Raji (cell line): Measurements from ENCODE around the gene ADAMTS10.

Experiments
- POLR2A ChIP-seq: IDR thresholded peaks from 2 replicates; pipeline ENCODE4 v1.6.1; 2011; ENCODE audit warnings: low read depth, low read length, control low read depth; ENCODE audit not compliant: insufficient read depth

The ADAMTS10 gene

DNA sequence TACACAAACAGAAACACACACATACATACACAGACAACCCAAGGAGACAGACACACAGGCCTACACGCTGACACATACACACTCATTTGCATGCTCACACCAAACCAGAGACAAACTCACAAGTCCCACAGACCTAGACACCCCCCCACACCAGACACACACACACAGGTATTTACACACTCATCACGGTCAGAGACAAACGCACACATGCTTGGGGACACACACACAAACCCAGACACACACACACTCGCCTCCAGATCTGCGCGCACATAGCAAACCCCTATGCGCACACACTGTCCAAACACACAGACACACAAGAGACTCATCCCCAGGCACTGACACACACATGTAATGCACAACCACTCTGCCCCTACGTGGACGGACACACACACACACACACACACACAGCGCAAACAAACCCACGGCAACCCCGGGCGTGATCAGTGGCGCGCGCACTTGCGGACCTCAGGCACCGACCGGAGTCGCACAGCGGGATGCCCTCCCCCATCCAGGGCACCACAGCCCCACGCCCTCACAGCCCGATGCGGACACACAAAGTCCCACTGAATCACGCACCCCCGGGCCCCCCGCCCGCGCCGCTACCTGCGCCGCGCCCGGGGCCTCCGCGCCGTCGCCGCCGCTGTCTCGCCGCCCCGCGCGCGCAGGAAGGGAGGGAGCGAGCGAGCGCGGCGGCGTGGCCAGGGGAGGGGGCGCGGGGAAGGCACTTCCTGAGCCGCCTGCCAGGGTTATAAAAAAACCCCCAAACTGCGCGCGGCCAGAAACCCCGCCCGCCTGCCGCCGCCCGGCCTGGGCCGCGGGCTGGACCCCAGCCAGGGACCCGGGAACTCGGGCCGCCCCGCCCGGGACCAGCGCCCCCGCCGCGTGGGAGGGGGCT, at the start of gene ADAMTS10:
Gene ADAMTS10 (minus strand): TSS at position 675 of the 895 bp plus-strand sequence. CDS start 5,005 bp downstream, outside the sequence.
- no peak for TF ChIP-seq POLR2A

DNA sequence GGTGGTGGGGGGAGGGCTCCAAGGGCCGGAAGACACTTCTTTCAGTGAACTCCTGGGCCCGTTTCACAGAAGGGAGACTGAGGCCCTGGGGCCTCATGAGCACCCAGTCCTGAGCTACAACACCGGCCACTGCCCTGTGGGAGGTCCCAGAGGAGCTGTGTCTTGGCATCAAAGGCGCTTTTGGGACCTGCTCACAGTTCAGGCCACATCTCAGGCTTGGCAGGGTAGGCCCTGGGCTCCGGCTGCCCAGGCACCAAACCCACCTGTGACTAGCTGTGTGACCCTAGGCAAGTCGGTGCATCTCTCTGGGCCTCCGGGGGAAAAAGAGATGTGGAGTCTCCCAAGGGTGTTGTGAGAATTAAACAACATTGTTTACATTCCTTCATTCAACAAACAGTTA, 49.4 kb upstream of the ADAMTS10 start:
- TF ChIP-seq POLR2A, result no peak

DNA sequence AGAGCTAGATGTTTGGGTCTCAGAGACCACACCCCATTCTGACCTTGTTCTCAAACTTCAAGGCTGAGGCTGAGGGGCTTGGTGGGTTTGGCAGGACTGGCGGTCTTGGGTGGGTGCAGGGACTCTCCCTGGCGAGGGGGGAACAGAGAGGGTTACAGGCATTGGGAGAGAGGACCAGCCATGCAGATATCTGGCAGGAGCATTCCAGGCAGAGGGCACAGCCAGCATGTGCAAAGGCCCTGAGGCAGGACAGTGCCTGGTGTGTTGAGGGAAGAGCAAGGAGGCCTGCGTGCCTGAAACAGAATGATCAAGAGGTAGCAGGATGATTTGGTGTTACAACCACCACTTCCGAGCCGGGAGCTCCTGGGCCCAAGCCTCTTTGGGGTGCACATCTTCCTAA, 47.4 kb upstream of the ADAMTS10 start:
- TF ChIP-seq POLR2A, result no peak

DNA sequence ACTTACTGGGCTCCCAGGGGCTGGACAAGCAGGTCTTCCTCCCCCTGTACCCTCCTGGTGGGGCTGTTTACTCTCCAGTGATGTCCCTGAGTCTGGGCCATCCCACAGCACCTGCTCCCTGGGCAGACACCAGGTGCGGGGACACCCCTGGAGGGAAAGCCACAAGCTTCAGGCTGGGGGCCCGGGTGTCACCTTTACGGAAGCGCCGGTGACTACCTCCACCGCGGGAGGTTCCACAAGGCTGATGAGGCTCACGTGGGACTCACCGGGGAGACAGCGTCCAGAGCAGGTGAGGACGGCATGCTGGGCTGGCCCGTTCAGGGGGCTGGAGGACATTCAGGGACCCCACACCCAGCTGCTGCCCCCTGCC, 44.8 kb upstream of the ADAMTS10 start:
- TF ChIP-seq POLR2A, result no peak

DNA sequence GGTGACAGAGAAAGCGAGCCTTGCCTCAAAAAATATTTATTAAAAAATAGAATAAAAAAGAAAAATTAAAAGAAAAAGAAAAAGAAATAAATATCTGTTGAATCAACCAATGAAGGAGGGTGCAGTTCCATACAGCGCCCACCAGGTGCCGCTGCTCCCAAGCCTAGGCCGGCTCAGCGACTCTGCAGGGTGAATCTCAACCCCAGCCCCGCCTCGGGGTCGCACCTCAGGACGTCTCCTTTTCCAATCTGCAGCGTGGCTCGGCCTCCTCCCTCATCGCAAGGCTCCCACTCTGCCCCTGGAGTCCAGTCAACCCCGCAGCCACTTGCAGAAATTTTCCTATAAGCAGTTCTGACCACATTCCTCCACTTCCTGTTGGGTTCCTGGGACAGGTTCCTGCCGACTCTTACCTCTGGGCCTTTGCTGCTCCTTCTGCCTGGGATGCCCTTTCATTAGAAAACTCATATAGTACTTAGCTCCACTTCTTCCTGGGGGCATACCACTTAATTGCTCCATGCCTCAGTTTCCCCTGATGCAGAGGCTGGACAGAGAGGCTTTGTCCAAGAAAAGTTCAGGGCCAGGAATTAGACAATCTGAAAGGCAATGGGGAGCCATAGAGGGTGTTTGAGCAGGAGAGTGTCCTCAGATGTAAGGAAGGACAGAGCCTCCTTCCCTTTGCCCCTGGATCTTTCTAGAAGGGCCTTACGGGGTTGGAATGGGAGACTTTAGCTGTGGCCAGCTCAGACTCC, 44.2 kb upstream of the ADAMTS10 start:
- TF ChIP-seq POLR2A, result no peak

DNA sequence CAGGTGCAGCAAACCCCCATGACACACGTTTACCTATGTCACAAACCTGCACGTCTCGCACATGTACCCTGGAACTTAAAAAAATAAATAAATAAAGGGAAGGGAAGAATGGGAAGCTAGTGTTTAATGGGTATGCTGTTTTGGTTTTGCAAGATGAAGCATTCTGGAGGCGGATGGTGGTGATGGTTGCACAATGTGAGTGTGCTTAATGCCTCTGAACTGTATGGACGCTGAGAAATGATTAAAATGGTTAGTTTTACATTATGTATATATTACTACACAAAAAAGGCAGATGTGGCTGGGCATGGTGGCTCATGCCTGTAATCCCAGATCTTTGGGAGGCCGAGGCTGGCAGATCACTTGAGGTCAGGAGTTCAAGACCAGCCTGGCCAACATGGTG, 37.7 kb upstream of the ADAMTS10 start:
- no peak for TF ChIP-seq POLR2A

DNA sequence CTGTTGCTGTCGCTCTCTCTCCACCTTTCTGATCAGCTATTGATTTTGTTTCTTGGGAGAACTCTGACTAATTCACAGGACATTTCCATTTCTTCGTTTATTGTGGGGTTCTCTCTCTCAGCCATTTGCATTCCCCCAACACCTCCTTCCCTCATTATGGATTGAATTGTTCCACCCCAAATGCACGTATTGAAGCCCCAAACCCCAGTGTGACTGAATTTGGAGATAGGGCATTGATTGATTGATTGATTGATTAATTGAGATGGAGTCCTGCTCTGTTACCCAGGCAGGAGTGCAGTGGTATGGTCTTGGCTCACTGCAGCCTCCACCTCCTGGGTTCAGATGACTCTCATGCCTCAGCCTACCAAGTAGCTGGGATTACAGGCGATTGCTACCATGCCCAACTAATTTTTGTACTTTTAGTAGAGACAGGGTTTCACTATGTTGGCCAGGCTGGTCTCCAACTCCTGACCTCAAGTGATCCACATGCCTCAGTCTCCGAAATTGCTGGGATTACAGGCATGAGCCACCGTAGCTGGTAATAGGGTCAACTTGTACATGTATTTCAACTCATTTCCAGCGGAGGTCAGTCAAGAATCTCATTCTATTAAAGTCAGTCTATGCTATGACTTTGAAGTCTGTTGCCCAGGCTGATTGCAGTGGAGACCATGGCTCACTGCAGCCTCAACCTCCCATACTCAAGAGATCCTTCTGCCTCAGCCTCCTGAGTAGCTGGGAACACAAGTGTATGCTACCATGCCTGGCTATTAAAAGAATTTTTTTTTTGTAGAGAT, 33.5 kb upstream of the ADAMTS10 start:
- TF ChIP-seq POLR2A, result no peak

DNA sequence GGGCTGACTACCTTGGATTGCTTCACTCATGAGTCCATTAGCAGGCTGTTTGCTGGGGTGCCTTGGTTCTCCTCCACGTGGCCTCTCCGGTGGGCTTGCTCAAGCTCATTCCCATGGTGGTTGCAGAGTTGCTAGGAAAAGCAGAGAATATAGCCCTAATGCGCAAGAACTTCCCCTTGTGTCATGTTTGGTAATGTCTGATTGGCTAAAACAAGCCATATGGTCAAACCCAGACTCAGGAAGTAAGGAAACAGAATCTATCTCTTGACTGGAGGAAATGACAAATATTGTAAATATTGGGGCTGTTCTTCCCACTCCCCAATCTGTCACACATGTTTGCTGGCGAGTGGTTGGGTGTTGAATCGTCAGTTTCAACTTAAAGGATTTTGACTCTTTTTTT, 32.0 kb upstream of the ADAMTS10 start:
- no peak for TF ChIP-seq POLR2A

DNA sequence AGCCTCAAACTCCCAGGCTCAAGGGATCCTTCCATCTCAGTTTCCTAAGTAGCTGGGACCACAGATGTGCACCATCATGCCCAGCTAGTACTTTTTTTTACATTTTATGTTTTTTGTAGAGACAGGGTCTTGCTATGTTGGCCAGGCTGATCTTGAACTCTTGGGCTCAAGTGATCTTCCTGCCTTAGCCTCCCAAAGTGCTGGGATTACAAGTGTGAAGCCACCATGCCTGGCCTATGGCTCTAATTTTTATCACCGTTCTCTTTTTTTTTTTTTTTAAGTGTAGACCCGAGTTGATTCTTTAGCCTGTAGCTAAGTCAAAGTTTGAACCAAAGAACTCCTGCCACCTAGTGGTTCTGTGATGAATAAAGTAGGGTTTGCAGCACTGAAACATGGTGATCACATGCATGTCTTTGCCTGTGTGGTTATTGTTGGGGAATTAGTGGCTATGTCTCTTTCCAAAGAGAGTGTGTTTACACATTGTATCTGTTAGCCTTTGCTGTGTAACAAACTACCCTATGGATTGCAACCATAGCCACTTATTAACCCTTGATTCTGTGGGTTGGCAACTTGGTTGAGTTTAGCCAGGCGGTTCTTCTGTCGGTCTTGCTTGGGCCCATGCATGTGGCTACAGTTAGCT, 31.5 kb upstream of the ADAMTS10 start:
- TF ChIP-seq POLR2A, result no peak

DNA sequence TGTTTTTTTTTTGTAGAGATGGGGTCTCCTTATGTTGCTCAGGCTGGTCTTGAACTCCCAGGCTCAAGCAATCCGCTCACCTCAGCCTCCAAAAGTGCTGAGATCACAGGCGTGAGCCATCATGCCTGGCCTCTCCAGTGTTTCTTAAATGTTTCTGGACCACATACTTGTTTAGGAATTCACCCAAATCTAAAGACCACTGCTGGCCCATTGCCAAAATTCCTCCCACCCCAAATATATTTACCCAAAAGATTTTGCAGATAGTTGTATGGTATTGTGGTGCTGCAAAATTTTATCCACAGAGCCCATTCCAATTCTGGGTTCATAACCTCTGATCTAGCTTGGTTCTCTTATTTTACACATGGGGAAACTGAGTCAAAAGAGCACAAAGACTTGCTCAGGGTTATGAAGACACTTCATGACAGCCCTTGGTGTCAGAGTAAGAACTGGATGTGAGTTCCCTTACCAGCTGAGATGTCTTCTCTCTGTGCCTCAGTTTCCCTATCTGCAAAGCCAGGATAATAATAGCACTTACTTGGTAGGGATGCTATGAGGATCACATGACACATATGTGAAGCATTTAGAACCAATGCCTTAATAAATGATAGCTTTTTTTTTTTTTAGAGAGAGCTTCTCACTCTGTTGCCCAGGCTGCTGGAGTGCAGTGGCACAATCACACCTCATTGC, 30.8 kb upstream of the ADAMTS10 start:
- TF ChIP-seq POLR2A, result no peak

DNA sequence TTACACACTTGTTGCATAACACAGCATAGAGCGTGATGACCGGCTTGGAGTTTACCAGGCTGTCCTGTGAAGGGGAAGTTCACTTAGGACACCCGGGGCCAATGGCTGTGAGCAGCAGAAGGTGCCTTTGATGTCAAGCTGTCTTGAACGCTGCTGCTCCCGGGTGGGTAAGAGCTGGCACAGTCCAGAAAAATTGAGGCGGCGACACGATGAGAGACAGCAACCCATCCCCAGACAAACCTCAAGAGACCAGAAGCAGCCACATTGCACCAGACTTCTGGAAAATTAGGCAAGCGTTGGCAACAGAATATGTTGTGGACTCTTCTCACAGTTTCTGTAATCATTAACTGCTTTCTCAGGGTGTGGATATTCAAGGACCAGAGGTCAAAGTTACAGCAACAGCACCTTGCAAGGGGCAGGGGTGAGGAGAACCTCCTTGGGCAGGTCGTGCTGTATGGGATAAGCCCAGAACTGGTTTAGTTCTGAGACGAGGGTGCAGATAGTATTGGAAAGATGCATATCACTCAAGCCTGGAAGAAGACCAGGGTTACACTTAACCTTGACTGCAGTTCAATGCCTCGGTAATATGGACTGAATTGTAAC, 30.0 kb upstream of the ADAMTS10 start:
- TF ChIP-seq POLR2A, result no peak

DNA sequence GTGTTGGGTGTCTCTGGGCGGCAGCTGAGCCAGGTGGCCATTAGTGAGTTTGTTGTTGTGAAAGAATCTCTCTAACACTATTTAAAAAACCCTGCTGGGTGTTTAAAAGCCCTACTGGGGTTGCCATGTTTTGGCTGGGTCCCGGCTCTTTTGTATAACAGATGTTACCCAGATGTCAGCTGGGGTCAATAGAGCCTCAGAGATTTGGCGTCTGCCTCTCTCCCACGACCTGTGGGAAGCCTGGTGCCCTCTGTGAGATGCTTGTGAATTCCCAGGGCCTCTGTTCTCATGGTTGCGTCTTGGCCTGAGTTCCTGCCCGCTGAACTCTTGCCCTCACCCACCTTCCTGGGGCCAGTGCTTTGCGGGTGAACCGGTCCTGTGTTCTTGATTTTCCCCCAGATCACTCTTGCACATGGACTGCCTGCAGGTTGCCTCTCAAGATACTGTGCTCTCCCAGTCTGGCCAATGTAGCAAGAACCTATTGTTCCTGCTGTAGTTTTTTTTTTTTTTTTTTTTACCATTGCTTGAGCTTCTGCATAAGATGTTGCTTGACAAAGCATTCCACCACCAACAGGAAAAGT, 29.4 kb upstream of the ADAMTS10 start:
- no peak for TF ChIP-seq POLR2A

DNA sequence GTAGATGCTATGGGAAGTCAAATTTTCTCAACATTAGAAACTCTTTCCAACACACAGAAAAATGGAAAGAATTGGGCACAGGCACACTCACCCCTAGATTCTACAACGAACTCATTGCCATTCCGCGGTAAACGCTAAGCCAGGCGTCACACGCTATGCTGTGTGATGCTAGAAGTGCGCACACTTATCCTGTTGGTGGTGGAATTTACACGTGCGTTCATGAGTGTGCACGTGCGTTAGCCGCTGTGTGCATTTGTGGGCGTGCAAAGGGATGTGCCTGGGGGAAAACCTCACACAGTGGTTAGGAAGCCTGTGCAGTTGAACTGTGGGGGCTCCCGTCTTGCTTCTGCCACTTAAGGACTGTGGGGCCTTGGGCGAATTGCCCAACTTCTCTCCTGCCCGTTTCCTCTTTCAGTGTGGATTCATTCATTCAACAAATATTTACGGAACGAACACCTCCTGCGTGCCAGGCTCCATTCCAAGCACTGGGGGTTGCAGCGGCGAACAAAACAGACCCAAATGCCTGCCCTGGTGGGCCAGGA, 27.6 kb upstream of the ADAMTS10 start:
- no peak for TF ChIP-seq POLR2A
